K562 (cell line): ENCODE data around the gene RAB6B. TPM values are rescaled to one million over a fixed set of nuclear protein-coding genes. Genes with fewer than 3 reads are reported as not detected.

ENCODE experiments used
- ATAC-seq: fragments of 200-7000 bp; cut with Tn5 transposase; 3 replicates; pipeline ENCODE4 v1.9.1; 2020; ENCODE audit warnings: moderate library complexity
- BruUV-seq: library from RNA; stranded (reverse); fragments of 400-500 nt; replicated peaks from 2 replicates; lab custom pipeline; 2021; lab: Mats Ljungman, UMichigan
- CTCF ChIA-PET: fragments of 300-600 bp; formaldehyde crosslinking; extraction: SDS; loops from one replicate; lab custom pipeline; 2021; ENCODE audit warnings: low intra/inter-chr PET ratio; lab: Yijun Ruan, JAX
- POLR2A ChIA-PET: fragments of 300-600, 350-650 bp; sonication (Branson Sonifier 250); formaldehyde crosslinking; extraction: SDS; loops from one replicate; lab custom pipeline; 2021; ENCODE audit warnings: antibody characterized with exemption, inconsistent platforms; lab: Yijun Ruan, JAX
- DNase-seq, 4 experiments: peaks; one replicate each; pipeline versions ENCODE4 v3.0.0 to v3.0.0-alpha.2; 2011 to 2018; ENCODE audit warnings: low spot score in 3 of 4, mixed read lengths in 3 of 4; ENCODE audit errors: extremely low read depth in 1 of 4
- FAIRE-seq: peaks from 2 replicates; lab custom pipeline; 2011; peaks lifted over from hg19 to GRCh38; lab: Jason Lieb, UNC
- H2AFZ ChIP-seq: 2 replicates; pipeline ENCODE4 v1.6.0; 2011; ENCODE audit warnings: low read depth, low read length, control low read depth, inconsistent platforms
- H3K27ac ChIP-seq: fragments of 200-600 bp; 3 replicates; pipeline ENCODE4 v1.8.0; 2011; ENCODE audit warnings: low read depth, mild to moderate bottlenecking, control low read depth, inconsistent platforms, low read length, moderate library complexity, mixed read lengths; ENCODE audit errors: extremely low read depth
- H3K27me3 ChIP-seq, 2 experiments: fragments of 300-600 bp in 1 of 2; 2 replicates in 1 of 2; 3 replicates in 1 of 2; pipeline versions ENCODE4 v1.6.0 to v1.8.0; 2011; ENCODE audit warnings: inconsistent platforms in 2 of 2, low read length in 2 of 2, mild to moderate bottlenecking in 1 of 2, mixed read lengths in 1 of 2, moderate library complexity in 1 of 2; ENCODE audit not compliant: control insufficient read depth in 2 of 2, insufficient read depth in 2 of 2
- H3K36me3 ChIP-seq: fragments of 300-600 bp; 3 replicates; pipeline ENCODE4 v1.8.0; 2011; ENCODE audit warnings: mild to moderate bottlenecking, low read length, inconsistent platforms; ENCODE audit not compliant: control insufficient read depth, insufficient read depth
- H3K4me1 ChIP-seq, 2 experiments: fragments of 200-600 bp in 1 of 2; replicated peaks in 1 of 2; 2 replicates in 1 of 2; 3 replicates in 1 of 2; pipeline versions ENCODE4 v1.5.1 to v1.8.0; 2011; ENCODE audit warnings: inconsistent platforms in 2 of 2, low read length in 2 of 2, mild to moderate bottlenecking in 1 of 2, mixed read lengths in 1 of 2, moderate library complexity in 1 of 2; ENCODE audit not compliant: control insufficient read depth in 2 of 2, insufficient read depth in 2 of 2
- H3K4me2 ChIP-seq: 2 replicates; pipeline ENCODE4 v1.6.1; 2011; ENCODE audit warnings: low read length, control low read depth, inconsistent platforms, mixed read lengths; ENCODE audit not compliant: insufficient read depth
- H3K4me3 ChIP-seq: fragments of 200-600 bp; sonication (generic), shearing (Covaris generic); 2 replicates; pipeline ENCODE4 v1.5.1; 2016; ENCODE audit warnings: control low read depth, inconsistent platforms
- H3K79me2 ChIP-seq: fragments of 200-600 bp; 3 replicates; pipeline ENCODE4 v1.8.0; 2011; ENCODE audit warnings: low read length, inconsistent platforms; ENCODE audit not compliant: control insufficient read depth, insufficient read depth
- H3K9ac ChIP-seq, 2 experiments: 2 replicates each; pipeline versions ENCODE4 v1.6.0 to v1.6.1; 2011; ENCODE audit warnings: low read depth in 2 of 2, low read length in 2 of 2, control low read depth in 1 of 2, inconsistent platforms in 1 of 2, mild to moderate bottlenecking in 1 of 2, mixed read lengths in 1 of 2; ENCODE audit not compliant: insufficient read depth in 1 of 2
- H3K9me1 ChIP-seq: one replicate; pipeline ENCODE4 v1.6.0; 2011; ENCODE audit warnings: inconsistent platforms, mild to moderate bottlenecking, low read length, moderate library complexity; ENCODE audit not compliant: control insufficient read depth, insufficient read depth
- H3K9me3 ChIP-seq: replicated peaks from 2 replicates; pipeline ENCODE4 v1.5.1; 2011; ENCODE audit warnings: low read depth, low read length, inconsistent platforms; ENCODE audit not compliant: control insufficient read depth, insufficient read depth
- H4K20me1 ChIP-seq: replicated peaks from 2 replicates; pipeline ENCODE4 v1.6.1; 2011; ENCODE audit warnings: low read length, inconsistent platforms, mixed read lengths; ENCODE audit not compliant: control insufficient read depth, insufficient read depth
- BRD4 ChIP-seq: fragments of 200-600 bp; sonication (generic); IDR thresholded peaks from 2 replicates; pipeline ENCODE4 v1.6.1; 2017; ENCODE audit warnings: inconsistent platforms
- FIP1L1 ChIP-seq: fragments of 200-400 bp; formaldehyde crosslinking; IDR thresholded peaks from 2 replicates; pipeline ENCODE4 v1.6.1; 2018; ENCODE audit warnings: mild to moderate bottlenecking, low read depth, low read length; ENCODE audit not compliant: poor library complexity, severe bottlenecking
- FUS ChIP-seq: fragments of 200-400 bp; formaldehyde crosslinking; optimal IDR thresholded peaks from 2 replicates; pipeline ENCODE3; 2017; ENCODE audit warnings: low read depth, low read length
- KLF1 ChIP-seq: fragments of 450-650 bp; IDR thresholded peaks from 2 replicates; pipeline ENCODE4 v1.6.1; 2016; ENCODE audit warnings: missing genetic modification characterization, missing compliant biosample characterization
- MLX ChIP-seq, 2 experiments: fragments of 450-650 bp in 1 of 2; sonication (generic) in 1 of 2; formaldehyde crosslinking; conservative IDR thresholded peaks; 2 replicates each; pipeline versions ENCODE4 v1.4.0 to v1.8.1; 2020 to 2022; ENCODE audit warnings: mild to moderate bottlenecking in 1 of 2, missing genetic modification reagents in 1 of 2
- PCBP2 ChIP-seq: fragments of 200-400 bp; formaldehyde crosslinking; IDR thresholded peaks from 2 replicates; pipeline ENCODE4 v1.6.1; 2018; ENCODE audit warnings: low read length, low read depth, mild to moderate bottlenecking, moderate library complexity; ENCODE audit not compliant: poor library complexity, severe bottlenecking
- PURB ChIP-seq: sonication (generic); formaldehyde crosslinking; IDR thresholded peaks from 2 replicates; pipeline ENCODE4 v1.9.0; 2021; ENCODE audit warnings: low read depth, mild to moderate bottlenecking, missing genetic modification reagents
- RAD21 ChIP-seq, 2 experiments: fragments of 250-450 bp in 1 of 2; fragments of 450-650 bp in 1 of 2; sonication (Bioruptor Pico) in 1 of 2; formaldehyde crosslinking in 1 of 2; IDR thresholded peaks in 1 of 2; conservative IDR thresholded peaks in 1 of 2; 2 replicates each; pipeline versions ENCODE4 v1.4.0 to v1.8.0; 2020 to 2022; ENCODE audit warnings: mild to moderate bottlenecking in 2 of 2, moderate library complexity in 1 of 2
- SMARCA5 ChIP-seq: fragments of 450-650 bp; IDR thresholded peaks from 2 replicates; pipeline ENCODE4 v1.6.1; 2016
- TOE1 ChIP-seq, 2 experiments: fragments of 450-650 bp in 1 of 2; sonication (generic) in 1 of 2; formaldehyde crosslinking in 1 of 2; IDR thresholded peaks; 2 replicates each; pipeline versions ENCODE4 v1.7.1 to v1.8.0; 2016 to 2022; ENCODE audit warnings: borderline replicate concordance in 2 of 2, mild to moderate bottlenecking in 2 of 2, antibody characterized with exemption in 1 of 2, inconsistent platforms in 1 of 2, low read depth in 1 of 2, missing genetic modification reagents in 1 of 2, moderate library complexity in 1 of 2
- U2AF1 ChIP-seq: fragments of 200-400 bp; formaldehyde crosslinking; optimal IDR thresholded peaks from 2 replicates; pipeline ENCODE3; 2017; ENCODE audit warnings: mild to moderate bottlenecking, low read depth, low read length, moderate library complexity
- XRCC4 ChIP-seq: IDR thresholded peaks from one replicate; pipeline ENCODE4 v1.6.1; 2011; ENCODE audit not compliant: insufficient read depth, insufficient read length; ENCODE audit errors: extremely low read depth
- ZNF3 ChIP-seq: fragments of 250-450 bp; sonication (Bioruptor Pico); IDR thresholded peaks from 2 replicates; pipeline ENCODE4 v1.5.0; 2021; ENCODE audit warnings: mild to moderate bottlenecking, moderate library complexity
- ZNF507 ChIP-seq: conservative IDR thresholded peaks from 2 replicates; pipeline ENCODE4 v1.6.1; 2017; ENCODE audit warnings: missing genetic modification characterization, missing compliant biosample characterization
- ZNF764 ChIP-seq: fragments of 250-450 bp; sonication (Bioruptor Pico); IDR thresholded peaks from 2 replicates; pipeline ENCODE4 v1.4.0; 2020; ENCODE audit warnings: low read depth, mild to moderate bottlenecking, moderate library complexity
- ZNF780A ChIP-seq: fragments of 250-450 bp; sonication (Bioruptor Pico); IDR thresholded peaks from 2 replicates; pipeline ENCODE4 v1.5.0; 2021; ENCODE audit warnings: mild to moderate bottlenecking
- WGBS: fragments of 100-300 bp; shearing (Covaris generic); methylation state at CpG from one replicate; pipeline ENCODE4 v1.1.6; 2016; ENCODE audit warnings: low coverage, mixed read lengths; ENCODE audit not compliant: insufficient coverage; ENCODE audit errors: missing lambda C conversion rate; 5-methylcytosine and 5-hydroxymethylcytosine counted together
- in situ Hi-C: fragments of 300-500 bp; cut with MboI; formaldehyde crosslinking; loops from 4 replicates; pipeline ENCODE4 v1.15.0; 2018; ENCODE audit warnings: inconsistent platforms, mixed read lengths
- intact Hi-C: fragments of 100-400 bp; cut with micrococcal nuclease; formaldehyde crosslinking; loops from 2 replicates; pipeline ENCODE4 v1.14.2; 2022
- polyA plus RNA-seq, 8 experiments: library from polyadenylated mRNA; depleted of rRNA in 4 of 8; stranded (reverse) in 5 of 8; unstranded in 3 of 8; fragments of >200 nt; fragmentation: Nextera tagmentation in 2 of 8; fragmentation: Illumina TruSeq in 1 of 8; extraction: Ambion mirVana in 2 of 8; extraction: Trizol in 1 of 8; gene quantifications; 2 replicates each; pipeline versions ENCODE4 v1.2.1 to v1.2.3, GENCODE V29; 2011 to 2014; ENCODE audit warnings: inconsistent platforms in 1 of 8, missing spikeins in 1 of 8
- total RNA-seq, 7 experiments: library from RNA; depleted of rRNA in 6 of 7; stranded (reverse); fragments of >200 nt in 6 of 7; fragmentation: Illumina TruSeq in 2 of 7; extraction: Trizol in 2 of 7; gene quantifications; 2 replicates each; pipeline versions ENCODE4 v1.2.1 to v1.2.3, GENCODE V29; 2011 to 2021; ENCODE audit warnings: low replicate concordance in 1 of 7
- TF ChIP-seq, protein P1 (sequence below): sonication (generic); formaldehyde crosslinking; IDR thresholded peaks from 2 replicates; pipeline ENCODE4 v1.8.0; 2022; ENCODE audit warnings: mild to moderate bottlenecking, missing genetic modification reagents

Gene RAB6B
- total and polyA plus RNA-seq, 9 of the 15 experiments (the other 6 are each of a cell fraction or from before 2014, with no cell fraction given) = 0.60 to 18.1 (median 1.5) TPM

DNA sequence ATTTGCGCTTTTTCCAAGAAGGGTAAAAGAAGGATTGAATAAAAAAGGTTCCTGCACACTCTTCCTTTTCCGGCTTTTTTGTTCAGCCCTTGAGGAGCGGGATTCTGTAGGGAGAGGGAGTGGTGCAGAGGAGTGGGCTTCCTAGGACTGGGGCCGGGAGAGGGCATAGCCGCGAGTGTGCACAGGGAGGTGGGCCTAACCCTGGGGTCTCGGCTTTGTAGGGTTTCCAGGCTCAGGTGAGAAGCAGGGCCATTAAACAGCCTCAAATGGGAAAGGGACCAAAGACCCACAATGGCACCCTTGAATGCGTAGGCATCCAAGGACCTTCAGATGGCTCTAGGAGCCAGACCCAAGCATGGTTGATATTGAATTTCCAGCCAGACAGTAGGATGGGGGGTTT, 35.4 kb upstream of the RAB6B start:
- POLR2A ChIA-PET = no interaction called here
- H3K4me1 ChIP-seq = peaks cover 0 to 16% of the 10 kb centered on the region in 2 experiments; a peak in 3 of 5 replicates
- H3K4me3 ChIP-seq = no peak overlapping the region
- no peak overlapping the region for H3K4me2 ChIP-seq
- no peak overlapping the region for H3K9ac ChIP-seq
- 9% methylated on average over 7 of the region's 8 CpGs for WGBS
- BruUV-seq = no TSS peak
- H3K27ac ChIP-seq = no peak overlapping the region
- FAIRE-seq (no peak), ATAC-seq (no peak), DNase-seq (no peak)
- peaks cover 3 to 52% of the 10 kb centered on the region in 2 experiments; a peak in 4 of 5 replicates for H3K27me3 ChIP-seq
- no peaks in the 10 kb centered on the region for H3K79me2 ChIP-seq
- no peaks in the 10 kb centered on the region for H3K36me3 ChIP-seq
- CTCF ChIA-PET = interaction anchor here (1.3 to 3.3 kb wide), 3 partner anchors 107 to 543 kb away, joined by 5 to 13 read pairs (median 5); no protein-coding TSS in a partner anchor
- in situ Hi-C loops = no loop called here
- intact Hi-C loops = loop anchor here (5.0 to 10.0 kb wide), 2 partner anchors 374 to 446 kb away; no protein-coding TSS in a partner anchor
- no peaks in the 10 kb centered on the region for H3K9me1 ChIP-seq
- no peaks in the 10 kb centered on the region; the same call in 1 of the 2 replicates for H4K20me1 ChIP-seq
- TF ChIP-seq TOE1 (IDR thresholded peaks at IDR 0.05; ENCODE audit: borderline replicate concordance) (no peak), TOE1 (CRISPR knock-in tag; IDR thresholded peaks at IDR 0.05; ENCODE audit: borderline replicate concordance, low read depth) (no peak), PCBP2 (no peak), ZNF507 (tag) (no peak), ZNF780A (no peak), ZNF764 (CRISPR knock-in tag) (no peak), U2AF1 (no peak), MLX (CRISPR knock-in tag; conservative IDR thresholded peaks at IDR 0.05) (no peak), ZNF3 (CRISPR knock-in tag) (no peak), XRCC4 (no peak), BRD4 (no peak), FIP1L1 (no peak), SMARCA5 (no peak), RAD21 (CRISPR knock-in tag; conservative IDR thresholded peaks at IDR 0.05 in 1 of 2, IDR thresholded peaks at IDR 0.05 in 1 of 2) (no peak), FUS (no peak), KLF1 (tag) (no peak), PURB (CRISPR knock-in tag) (no peak)
- TF ChIP-seq, protein P1, sequence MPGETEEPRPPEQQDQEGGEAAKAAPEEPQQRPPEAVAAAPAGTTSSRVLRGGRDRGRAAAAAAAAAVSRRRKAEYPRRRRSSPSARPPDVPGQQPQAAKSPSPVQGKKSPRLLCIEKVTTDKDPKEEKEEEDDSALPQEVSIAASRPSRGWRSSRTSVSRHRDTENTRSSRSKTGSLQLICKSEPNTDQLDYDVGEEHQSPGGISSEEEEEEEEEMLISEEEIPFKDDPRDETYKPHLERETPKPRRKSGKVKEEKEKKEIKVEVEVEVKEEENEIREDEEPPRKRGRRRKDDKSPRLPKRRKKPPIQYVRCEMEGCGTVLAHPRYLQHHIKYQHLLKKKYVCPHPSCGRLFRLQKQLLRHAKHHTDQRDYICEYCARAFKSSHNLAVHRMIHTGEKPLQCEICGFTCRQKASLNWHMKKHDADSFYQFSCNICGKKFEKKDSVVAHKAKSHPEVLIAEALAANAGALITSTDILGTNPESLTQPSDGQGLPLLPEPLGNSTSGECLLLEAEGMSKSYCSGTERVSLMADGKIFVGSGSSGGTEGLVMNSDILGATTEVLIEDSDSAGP (CRISPR knock-in tag) = no peak
- no peak overlapping the region for H2AFZ ChIP-seq
- no peaks in the 10 kb centered on the region for H3K9me3 ChIP-seq
